Immature natural killer cell (primary cell): ENCODE results near the gene LHFPL6. TPM values are rescaled to one million over a fixed set of nuclear protein-coding genes. Genes with fewer than 3 reads are reported as not detected.

Source experiments
- DNase-seq, 3 donors: peaks; one replicate each; pipeline ENCODE4 v3.0.0; 2022; ENCODE audit warnings: mixed read lengths in 1 of 3
- H3K27ac Mint-ChIP-seq, 6 donors: one replicate each; pipeline ENCODE4 v1.8.0; 2020; ENCODE audit warnings: mixed read lengths in 6 of 6, mild to moderate bottlenecking in 5 of 6, inconsistent platforms in 4 of 6, moderate library complexity in 3 of 6
- H3K27me3 Mint-ChIP-seq, 3 donors: one replicate each; pipeline ENCODE4 v1.8.0; 2020 to 2021; ENCODE audit warnings: low read depth in 3 of 3, mild to moderate bottlenecking in 3 of 3, mixed read lengths in 3 of 3, moderate library complexity in 3 of 3, inconsistent platforms in 1 of 3
- H3K36me3 Mint-ChIP-seq, 3 donors: one replicate each; pipeline ENCODE4 v1.8.0; 2020; ENCODE audit warnings: mixed read lengths in 3 of 3, inconsistent platforms in 2 of 3, mild to moderate bottlenecking in 2 of 3
- H3K4me1 Mint-ChIP-seq, 2 donors: one replicate each; pipeline ENCODE4 v1.8.0; 2020; ENCODE audit warnings: inconsistent platforms in 2 of 2, mild to moderate bottlenecking in 2 of 2, mixed read lengths in 2 of 2, moderate library complexity in 1 of 2
- H3K4me3 Mint-ChIP-seq, 5 donors: one replicate each; pipeline ENCODE4 v1.8.0; 2020; ENCODE audit warnings: mild to moderate bottlenecking in 5 of 5, mixed read lengths in 5 of 5, inconsistent platforms in 3 of 5, moderate library complexity in 3 of 5
- H3K9me3 Mint-ChIP-seq, 6 donors: one replicate each; pipeline ENCODE4 v1.8.0; 2020; ENCODE audit warnings: mild to moderate bottlenecking in 6 of 6, mixed read lengths in 6 of 6, inconsistent platforms in 4 of 6, moderate library complexity in 3 of 6
- polyA plus RNA-seq, 3 donors: library from polyadenylated mRNA; unstranded; fragments of 300-500 nt; fragmentation: Illumina TruSeq; gene quantifications; one replicate each; pipeline ENCODE4 v1.2.3, GENCODE V29; 2021

The LHFPL6 gene
- polyA plus RNA-seq, 3 donors from 2014 or later, result 0.52 to 1.3 TPM; not detected in 1

DNA sequence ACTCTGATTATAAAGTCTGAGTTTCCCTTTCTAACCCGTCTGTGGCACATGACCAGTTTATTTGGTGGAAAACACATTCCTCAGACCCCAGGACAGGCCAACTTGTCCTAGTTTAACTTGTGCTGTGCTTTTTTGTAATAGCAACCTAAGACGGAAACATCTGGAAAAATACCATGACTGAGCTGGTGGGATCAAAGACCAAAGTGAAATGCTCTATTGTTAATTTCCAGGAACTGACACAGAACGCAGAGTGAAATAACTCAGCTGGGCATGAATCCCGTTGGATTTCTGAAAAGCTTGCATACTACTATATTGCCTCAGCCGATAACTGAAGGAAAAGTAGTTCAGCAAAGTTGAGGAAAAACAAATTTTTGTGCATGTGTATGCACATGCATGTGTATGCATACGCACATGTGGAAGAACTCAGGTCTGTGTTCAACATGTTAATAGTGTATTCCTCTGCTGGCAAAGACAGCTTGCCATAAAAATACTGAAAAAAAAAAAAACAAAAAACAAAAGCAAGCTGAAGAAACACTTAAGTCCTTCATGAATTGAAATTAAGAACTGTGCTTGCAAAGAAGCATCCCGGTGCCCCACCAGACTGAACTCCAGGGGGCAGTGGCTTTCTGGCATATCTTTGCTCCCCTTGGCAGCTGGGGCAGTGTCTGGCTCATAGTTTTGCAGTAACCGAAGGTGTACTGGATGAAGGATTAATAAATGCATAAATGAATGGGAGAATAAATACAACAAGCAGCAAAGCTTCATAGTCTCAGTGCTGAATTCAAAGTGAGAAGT, 187.8 kb downstream of the LHFPL6 start:
- Mint-ChIP-seq H3K36me3 (no peaks in the 10 kb centered on the region), H3K27ac (no peak overlapping the region), H3K4me1 (no peaks in the 10 kb centered on the region), H3K27me3 (peaks cover 0 to 3% (median 1%) of the 10 kb centered on the region in 3 donors), H3K9me3 (peaks cover 0 to 4% (median 0%) of the 10 kb centered on the region in 6 donors), H3K4me3 (no peak overlapping the region)
- DNase-seq, result no peak

DNA sequence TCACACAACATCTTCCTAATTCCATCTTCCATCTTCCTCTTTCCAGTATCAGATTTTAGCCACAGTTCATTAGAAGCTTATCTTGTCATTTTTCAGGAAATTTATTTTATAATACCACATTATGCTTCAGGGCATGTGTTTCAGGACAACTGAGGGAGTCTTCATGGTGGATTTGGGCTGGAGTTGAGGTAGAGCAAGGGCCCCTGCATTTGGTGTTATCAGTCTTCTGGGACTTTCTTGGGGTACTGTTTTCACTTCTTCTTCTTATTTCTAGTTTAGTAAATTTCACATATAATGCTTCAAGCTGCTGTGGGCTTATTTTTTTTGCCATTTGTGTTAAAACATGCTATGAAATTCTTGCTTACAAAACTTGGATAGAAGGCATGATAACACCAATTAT, 188.7 kb downstream of the LHFPL6 start:
- DNase-seq, result no peak
- Mint-ChIP-seq H3K27ac (no peak overlapping the region), H3K4me3 (no peak overlapping the region), H3K27me3 (peaks cover 0 to 3% (median 1%) of the 10 kb centered on the region in 3 donors), H3K36me3 (no peaks in the 10 kb centered on the region), H3K4me1 (no peaks in the 10 kb centered on the region), H3K9me3 (peaks cover 0 to 4% (median 0%) of the 10 kb centered on the region in 6 donors)

DNA sequence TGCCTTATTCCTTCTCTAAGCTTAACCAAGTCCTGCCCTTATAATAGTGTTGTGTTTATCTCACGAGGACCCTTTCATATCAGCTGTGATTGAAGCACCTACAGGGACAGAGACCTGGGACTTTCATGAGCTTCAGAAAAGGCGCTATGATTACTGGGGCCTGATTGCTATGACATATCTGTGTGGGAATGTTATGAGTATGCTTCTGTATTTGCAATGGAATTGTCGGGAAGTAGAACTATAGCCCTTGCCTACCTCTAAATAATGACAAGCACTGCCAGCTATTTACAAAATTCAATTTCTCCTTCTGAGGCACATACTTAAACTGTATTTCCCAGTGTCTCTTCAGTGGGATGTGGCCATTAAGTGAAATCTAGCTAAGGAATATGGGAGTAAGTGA, 191.5 kb downstream of the LHFPL6 start:
- Mint-ChIP-seq H3K4me3 (no peak overlapping the region), H3K9me3 (peaks cover 0 to 8% (median under 1%) of the 10 kb centered on the region in 6 donors), H3K27me3 (peaks cover 0 to 1% (median 0%) of the 10 kb centered on the region in 3 donors), H3K27ac (no peak overlapping the region), H3K36me3 (no peaks in the 10 kb centered on the region), H3K4me1 (no peaks in the 10 kb centered on the region)
- DNase-seq, result no peak

DNA sequence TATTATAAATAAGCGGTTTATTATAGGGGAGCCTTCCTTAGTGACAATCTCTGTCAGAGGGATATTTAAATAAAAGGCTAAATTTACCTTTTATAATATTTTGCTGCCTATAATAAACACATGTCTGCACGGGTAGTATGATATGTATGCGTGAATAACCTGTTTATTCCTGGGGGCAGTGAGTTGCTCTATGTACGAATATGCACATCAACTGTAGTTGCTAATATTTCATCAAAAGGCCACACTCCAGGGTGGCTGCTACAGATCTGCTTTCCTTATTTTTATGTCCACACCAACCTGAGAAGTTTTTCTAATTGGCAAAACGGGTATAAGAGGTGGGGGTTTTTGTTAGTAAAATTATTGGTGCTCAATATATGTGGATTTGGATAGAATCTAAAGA, 192.0 kb downstream of the LHFPL6 start:
- Mint-ChIP-seq H3K4me3 (no peak overlapping the region), H3K27me3 (peaks cover 0 to 1% (median 0%) of the 10 kb centered on the region in 3 donors), H3K4me1 (no peaks in the 10 kb centered on the region), H3K36me3 (no peaks in the 10 kb centered on the region), H3K27ac (no peak overlapping the region), H3K9me3 (peaks cover 0 to 8% (median under 1%) of the 10 kb centered on the region in 6 donors)
- DNase-seq, result no peak

DNA sequence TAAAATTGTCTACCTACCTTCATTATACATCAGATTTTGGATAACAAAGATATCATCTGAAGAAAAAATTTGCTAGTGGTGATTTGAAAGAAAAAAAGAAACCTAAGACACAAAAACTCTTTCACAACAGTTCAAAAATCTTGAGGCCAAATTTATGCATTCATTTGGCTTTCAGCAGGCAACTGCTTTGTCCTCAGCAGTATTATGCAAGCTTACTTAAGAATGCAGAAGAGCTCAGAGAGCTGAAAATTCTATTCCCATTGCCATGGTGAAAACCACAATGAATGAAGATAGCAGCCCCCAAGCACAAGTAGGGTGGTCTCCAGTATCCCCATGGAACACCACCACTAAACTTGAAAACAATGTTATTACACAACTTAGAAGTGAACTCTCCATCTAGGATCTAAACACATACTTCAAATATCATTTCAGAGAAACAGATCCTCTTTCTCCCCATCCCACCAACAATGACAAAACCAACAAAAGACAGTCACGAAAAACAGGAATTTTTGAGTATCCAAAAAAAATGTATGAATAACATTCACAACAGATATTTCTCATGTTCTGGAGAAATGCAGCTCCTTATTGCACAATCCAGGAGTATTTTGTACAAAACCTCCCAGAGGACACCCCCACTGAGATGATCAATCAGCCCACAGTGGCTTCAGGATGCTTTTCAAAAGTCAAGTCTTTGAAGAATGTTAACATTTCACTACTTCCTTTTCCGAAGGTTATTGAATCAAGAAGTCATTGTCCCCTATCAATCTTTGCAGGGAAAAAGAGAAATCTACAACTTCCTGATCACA, 192.7 kb downstream of the LHFPL6 start:
- Mint-ChIP-seq H3K27ac (no peak overlapping the region), H3K4me3 (no peak overlapping the region), H3K9me3 (peaks cover 0 to 8% (median 0%) of the 10 kb centered on the region in 6 donors), H3K4me1 (no peaks in the 10 kb centered on the region), H3K27me3 (peaks cover 0 to 3% (median 0%) of the 10 kb centered on the region in 3 donors), H3K36me3 (no peaks in the 10 kb centered on the region)
- no peak for DNase-seq

DNA sequence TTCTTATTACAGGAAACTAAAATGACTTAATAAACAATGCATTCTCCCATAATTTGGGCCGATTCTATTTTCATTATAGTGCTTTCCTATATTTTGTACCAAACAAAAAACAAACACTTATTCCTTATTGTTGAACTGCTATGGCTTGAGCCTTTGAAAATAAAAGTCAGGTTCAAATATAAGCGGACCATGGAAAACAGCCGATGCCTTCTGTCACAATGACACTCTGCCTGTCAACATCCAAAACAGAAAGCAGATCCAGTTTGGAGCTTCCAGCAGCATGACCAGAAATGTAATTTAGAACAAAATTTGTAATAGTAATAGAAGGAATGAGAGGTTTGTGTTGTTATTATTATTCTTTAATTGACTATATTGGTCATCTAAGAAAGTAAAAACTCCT, 194.5 kb downstream of the LHFPL6 start:
- Mint-ChIP-seq H3K9me3 (peaks cover 0 to 9% (median 0%) of the 10 kb centered on the region in 6 donors), H3K4me1 (no peaks in the 10 kb centered on the region), H3K27ac (no peak overlapping the region), H3K27me3 (peaks cover 0 to 6% (median 0%) of the 10 kb centered on the region in 3 donors), H3K4me3 (no peak overlapping the region), H3K36me3 (no peaks in the 10 kb centered on the region)
- no peak for DNase-seq

DNA sequence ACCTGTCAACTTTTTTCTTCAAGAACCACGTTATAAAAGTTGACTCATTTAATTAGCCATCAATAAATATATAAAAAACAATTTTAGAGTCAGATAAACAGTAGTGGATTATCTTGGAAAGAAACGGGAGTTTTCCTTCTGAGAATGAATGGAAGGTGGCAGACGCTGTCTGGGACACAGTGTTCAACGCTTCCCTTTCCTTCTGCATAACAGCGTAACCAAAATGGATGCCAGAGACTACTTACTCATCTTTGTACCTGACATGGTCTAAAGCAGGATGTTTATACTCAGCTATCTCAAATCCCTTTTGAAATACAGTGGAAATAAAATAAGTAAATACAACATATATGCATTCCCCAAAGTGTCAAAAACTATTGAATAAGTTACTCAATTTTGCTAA, 195.2 kb downstream of the LHFPL6 start:
- peaks cover 0 to 6% (median 0%) of the 10 kb centered on the region in 3 donors for H3K27me3 Mint-ChIP-seq
- no peaks in the 10 kb centered on the region for H3K36me3 Mint-ChIP-seq
- H3K4me3 Mint-ChIP-seq, result no peak overlapping the region
- no peaks in the 10 kb centered on the region for H3K4me1 Mint-ChIP-seq
- H3K9me3 Mint-ChIP-seq, result peaks cover 0 to 9% (median 0%) of the 10 kb centered on the region in 6 donors
- DNase-seq, result no peak
- H3K27ac Mint-ChIP-seq, result no peak overlapping the region

DNA sequence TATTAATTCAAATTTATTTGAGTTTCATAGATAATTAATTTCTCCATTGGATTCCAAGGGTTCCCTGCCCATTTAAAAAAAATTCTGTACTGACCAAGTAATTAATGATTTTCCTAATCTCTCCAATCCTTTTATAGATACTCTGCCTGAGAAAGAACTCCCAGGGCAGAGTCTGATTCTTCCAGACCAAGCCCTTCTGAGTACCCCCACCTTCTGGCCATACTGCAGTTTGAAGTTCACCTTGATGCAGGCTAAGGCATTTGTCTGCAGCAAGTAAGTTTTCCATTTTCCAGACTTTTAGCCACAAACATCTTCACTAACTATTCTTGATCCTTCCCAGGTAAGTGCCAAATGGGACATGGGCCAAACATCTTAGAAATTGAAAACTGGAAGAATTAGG, 195.9 kb downstream of the LHFPL6 start:
- Mint-ChIP-seq H3K27me3 (peaks cover 0 to 6% (median 0%) of the 10 kb centered on the region in 3 donors), H3K4me3 (no peak overlapping the region), H3K27ac (no peak overlapping the region), H3K36me3 (no peaks in the 10 kb centered on the region), H3K9me3 (peaks cover 0 to 9% (median 0%) of the 10 kb centered on the region in 6 donors), H3K4me1 (no peaks in the 10 kb centered on the region)
- no peak for DNase-seq

DNA sequence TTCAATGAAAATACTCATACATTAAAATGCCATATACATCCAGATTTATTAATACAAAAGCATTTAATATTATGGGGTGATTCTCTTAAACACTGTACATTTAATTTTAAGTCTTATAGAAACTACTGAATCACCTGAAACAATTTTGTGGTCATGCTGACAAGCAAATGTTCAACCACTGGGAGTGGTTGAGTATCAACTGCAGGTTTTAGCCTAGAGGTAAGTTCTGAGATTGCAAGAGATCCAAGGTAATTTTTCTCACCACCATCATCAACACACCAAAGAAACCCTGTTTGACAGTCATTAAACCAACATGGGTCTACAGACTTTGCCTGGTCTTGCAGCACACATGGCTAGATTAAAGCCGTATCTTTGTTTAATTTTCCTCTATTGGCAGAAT, 196.3 kb downstream of the LHFPL6 start:
- no peaks in the 10 kb centered on the region for H3K4me1 Mint-ChIP-seq
- no peaks in the 10 kb centered on the region for H3K36me3 Mint-ChIP-seq
- no peak overlapping the region for H3K27ac Mint-ChIP-seq
- DNase-seq, result no peak
- H3K4me3 Mint-ChIP-seq, result no peak overlapping the region
- peaks cover 0 to 6% (median 0%) of the 10 kb centered on the region in 3 donors for H3K27me3 Mint-ChIP-seq
- H3K9me3 Mint-ChIP-seq, result peaks cover 0 to 9% (median 0%) of the 10 kb centered on the region in 6 donors

DNA sequence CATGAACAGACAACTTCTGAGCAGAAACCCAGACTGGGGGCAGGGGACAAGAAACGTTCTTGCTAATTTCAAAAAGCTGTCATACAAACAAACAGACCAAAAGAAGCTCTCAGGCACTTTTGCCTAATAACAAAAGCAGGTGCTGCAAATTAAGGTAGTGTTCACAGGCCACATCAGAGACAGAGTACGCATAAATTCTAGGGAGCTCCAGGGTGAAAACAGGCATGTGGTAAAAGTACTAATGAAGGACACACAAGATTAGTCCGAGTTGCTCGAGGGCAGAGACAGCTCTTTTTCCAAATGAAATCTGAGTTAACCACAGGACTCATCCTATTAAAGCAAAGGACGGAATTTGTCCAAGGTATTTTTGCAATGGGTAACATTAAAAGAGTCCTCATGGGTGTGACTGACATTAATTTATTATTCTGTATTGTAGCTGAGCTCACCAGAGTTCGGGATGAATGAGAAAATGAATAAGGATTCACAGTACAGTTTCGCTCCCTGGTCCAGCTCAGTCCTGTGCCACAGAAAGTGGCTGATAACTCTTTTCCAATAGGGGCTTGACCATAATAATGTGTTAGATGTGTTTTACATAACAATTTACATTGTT, 197.3 kb downstream of the LHFPL6 start:
- H3K36me3 Mint-ChIP-seq, result no peaks in the 10 kb centered on the region
- H3K4me3 Mint-ChIP-seq, result no peak overlapping the region
- H3K9me3 Mint-ChIP-seq, result peaks cover 0 to 9% (median 0%) of the 10 kb centered on the region in 6 donors
- H3K27ac Mint-ChIP-seq, result no peak overlapping the region
- H3K4me1 Mint-ChIP-seq, result no peaks in the 10 kb centered on the region
- H3K27me3 Mint-ChIP-seq, result peaks cover 0 to 6% (median 0%) of the 10 kb centered on the region in 3 donors
- no peak for DNase-seq

DNA sequence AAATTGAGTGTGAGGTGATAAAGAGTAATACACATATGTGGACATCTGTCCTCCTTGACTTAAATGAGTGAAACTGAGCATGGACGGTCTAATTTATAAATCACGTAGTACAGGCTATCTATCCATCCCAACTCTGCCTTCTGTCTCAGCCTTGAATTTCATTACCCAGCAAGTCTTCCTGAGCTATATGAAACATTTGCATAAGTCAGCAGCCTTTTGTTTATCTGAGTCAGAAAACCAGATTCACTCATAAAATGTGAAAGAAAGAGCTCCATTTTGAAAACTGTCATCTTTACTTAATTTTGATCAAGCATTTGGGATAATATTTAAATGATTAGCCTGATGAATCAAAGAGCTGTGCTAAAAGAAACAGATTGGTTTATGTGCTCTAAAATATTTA, 197.9 kb downstream of the LHFPL6 start:
- peaks cover 0 to 6% (median 0%) of the 10 kb centered on the region in 3 donors for H3K27me3 Mint-ChIP-seq
- H3K9me3 Mint-ChIP-seq, result peaks cover 0 to 9% (median 0%) of the 10 kb centered on the region in 6 donors
- H3K4me1 Mint-ChIP-seq, result no peaks in the 10 kb centered on the region
- no peak for DNase-seq
- no peaks in the 10 kb centered on the region for H3K36me3 Mint-ChIP-seq
- H3K27ac Mint-ChIP-seq, result no peak overlapping the region
- no peak overlapping the region for H3K4me3 Mint-ChIP-seq

DNA sequence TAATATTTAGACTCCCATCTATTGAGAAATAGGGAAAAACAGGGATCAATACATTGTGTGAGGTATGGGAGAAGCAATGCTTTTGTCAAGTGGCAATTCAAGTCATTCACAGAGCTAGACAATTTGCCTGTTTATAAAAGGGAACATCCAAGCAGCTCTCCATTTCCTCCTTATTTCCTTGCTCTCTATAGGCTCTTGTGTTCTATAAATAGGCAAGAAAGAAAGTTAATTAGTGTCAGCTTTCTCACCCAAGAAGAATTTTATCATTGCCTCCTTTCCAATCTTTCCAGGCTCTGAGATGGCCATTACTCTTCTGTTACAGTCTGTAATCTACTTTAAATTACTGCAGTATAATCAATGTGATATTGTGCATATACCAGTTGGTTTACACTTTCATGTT, 199.9 kb downstream of the LHFPL6 start:
- Mint-ChIP-seq H3K27me3 (peaks cover 0 to 6% (median 0%) of the 10 kb centered on the region in 3 donors), H3K27ac (no peak overlapping the region), H3K4me3 (no peak overlapping the region), H3K9me3 (peaks cover 0 to 6% (median under 1%) of the 10 kb centered on the region in 6 donors), H3K4me1 (no peaks in the 10 kb centered on the region), H3K36me3 (no peaks in the 10 kb centered on the region)
- no peak for DNase-seq

DNA sequence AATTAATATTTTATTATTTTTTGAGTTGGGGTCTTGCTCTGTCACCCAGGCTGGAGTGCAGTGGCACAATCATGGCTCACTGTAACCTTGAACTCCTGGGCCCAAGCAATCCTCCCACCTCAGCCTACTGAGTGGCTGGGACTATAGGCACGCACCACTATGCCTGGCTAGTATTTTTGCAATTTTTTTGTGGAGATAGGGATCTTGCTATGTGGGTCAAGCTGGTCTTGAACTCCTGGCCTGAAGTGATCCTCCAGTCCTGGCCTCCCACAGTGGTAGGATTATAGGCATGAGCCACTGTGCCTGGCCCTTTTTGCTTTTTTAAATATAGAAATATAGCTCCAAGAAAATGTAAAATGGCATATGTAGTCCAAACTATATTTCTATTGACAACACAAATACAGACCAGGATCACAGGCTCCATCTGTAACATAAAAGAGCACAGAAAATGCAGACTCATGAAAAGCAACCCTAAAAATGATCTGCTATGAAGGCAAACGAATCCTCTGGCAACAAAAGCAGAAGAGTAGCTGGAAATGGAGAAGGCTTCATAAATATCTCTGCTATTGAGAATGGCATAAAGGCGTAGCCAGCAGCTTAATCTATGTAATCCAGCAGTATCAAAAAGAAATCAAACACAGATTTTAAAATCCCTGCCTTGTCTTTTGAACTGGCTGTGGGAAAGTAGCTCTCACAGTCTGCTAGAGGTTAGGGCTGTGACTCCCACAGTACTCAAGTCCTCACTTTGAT, 200.6 kb downstream of the LHFPL6 start:
- H3K27ac Mint-ChIP-seq, result no peak overlapping the region

More for the DNA sequence above, 200.6 kb downstream of the LHFPL6 start:
- no peaks in the 10 kb centered on the region for H3K36me3 Mint-ChIP-seq
- H3K9me3 Mint-ChIP-seq, result peaks cover 0 to 6% (median under 1%) of the 10 kb centered on the region in 6 donors
- no peak overlapping the region for H3K4me3 Mint-ChIP-seq
- DNase-seq, result no peak
- peaks cover 0 to 6% (median 0%) of the 10 kb centered on the region in 3 donors for H3K27me3 Mint-ChIP-seq
- H3K4me1 Mint-ChIP-seq, result no peaks in the 10 kb centered on the region
